ENCODE data around the gene FGF10.

The FGF10 gene

DNA sequence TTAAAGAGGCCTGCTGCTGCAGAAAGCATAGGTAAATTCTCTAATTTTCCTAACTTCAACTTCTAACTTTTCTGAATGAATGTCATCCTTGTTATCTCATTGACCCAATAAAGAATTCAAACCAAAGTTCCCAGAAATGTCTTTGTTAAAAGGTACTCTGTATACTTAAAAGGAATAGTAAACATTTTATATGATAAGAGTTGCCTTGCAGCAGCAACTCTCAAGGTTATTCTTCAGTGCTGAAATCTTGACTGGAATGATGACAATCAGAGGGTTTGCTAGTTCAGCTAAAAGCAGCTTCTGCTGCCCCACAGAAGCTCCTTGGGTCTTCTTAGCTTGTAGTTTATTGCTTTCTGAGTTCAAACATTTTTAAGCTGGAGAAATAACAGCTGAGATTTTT lies 28.3 kb downstream of the FGF10 start:
- no peak overlapping the region for H3K4me3 ChIP-seq (ENCODE audit: low read depth in 1 of 2, low read length in 1 of 2)
- no peaks in the 10 kb centered on the region for H3K36me3 ChIP-seq
- H3K9me3 ChIP-seq, result no peaks in the 10 kb centered on the region
- TF ChIP-seq, protein P1, sequence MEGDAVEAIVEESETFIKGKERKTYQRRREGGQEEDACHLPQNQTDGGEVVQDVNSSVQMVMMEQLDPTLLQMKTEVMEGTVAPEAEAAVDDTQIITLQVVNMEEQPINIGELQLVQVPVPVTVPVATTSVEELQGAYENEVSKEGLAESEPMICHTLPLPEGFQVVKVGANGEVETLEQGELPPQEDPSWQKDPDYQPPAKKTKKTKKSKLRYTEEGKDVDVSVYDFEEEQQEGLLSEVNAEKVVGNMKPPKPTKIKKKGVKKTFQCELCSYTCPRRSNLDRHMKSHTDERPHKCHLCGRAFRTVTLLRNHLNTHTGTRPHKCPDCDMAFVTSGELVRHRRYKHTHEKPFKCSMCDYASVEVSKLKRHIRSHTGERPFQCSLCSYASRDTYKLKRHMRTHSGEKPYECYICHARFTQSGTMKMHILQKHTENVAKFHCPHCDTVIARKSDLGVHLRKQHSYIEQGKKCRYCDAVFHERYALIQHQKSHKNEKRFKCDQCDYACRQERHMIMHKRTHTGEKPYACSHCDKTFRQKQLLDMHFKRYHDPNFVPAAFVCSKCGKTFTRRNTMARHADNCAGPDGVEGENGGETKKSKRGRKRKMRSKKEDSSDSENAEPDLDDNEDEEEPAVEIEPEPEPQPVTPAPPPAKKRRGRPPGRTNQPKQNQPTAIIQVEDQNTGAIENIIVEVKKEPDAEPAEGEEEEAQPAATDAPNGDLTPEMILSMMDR (IDR thresholded peaks at IDR 0.05), result no peak
- H3K27me3 ChIP-seq, result no peaks in the 10 kb centered on the region
- no peak overlapping the region for H3K27ac ChIP-seq
- H3K4me1 ChIP-seq (ENCODE audit: control insufficient read depth in 1 of 2, insufficient read depth in 1 of 2, low read depth in 1 of 2, low read length in 1 of 2), result no peaks in the 10 kb centered on the region

DNA sequence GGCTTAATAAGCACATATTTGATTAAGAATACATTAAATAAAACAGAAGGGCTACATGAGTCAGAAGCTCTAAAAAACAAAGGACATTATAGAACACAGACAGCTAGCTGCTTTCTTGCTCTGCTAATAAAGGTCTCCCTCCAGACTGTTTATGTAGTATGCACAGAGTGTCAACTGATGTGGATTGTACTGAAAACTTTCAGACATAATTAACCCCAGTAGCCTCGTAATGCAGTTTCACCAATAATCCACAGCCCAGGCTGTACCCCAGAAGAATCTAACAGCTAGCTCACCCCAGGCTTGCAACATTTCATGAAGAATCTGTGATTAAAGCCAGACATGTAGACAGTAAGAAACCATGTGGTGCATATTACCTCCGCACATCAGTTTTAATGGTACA lies 30.8 kb downstream of the FGF10 start:
- no peak overlapping the region for H3K4me3 ChIP-seq (ENCODE audit: low read depth in 1 of 2, low read length in 1 of 2)
- no peaks in the 10 kb centered on the region for H3K9me3 ChIP-seq
- no peaks in the 10 kb centered on the region for H3K4me1 ChIP-seq (ENCODE audit: control insufficient read depth in 1 of 2, insufficient read depth in 1 of 2, low read depth in 1 of 2, low read length in 1 of 2)
- no peak overlapping the region for H3K27ac ChIP-seq
- H3K27me3 ChIP-seq, result no peaks in the 10 kb centered on the region
- TF ChIP-seq, protein P1 (IDR thresholded peaks at IDR 0.05), result no peak
- no peaks in the 10 kb centered on the region for H3K36me3 ChIP-seq

DNA sequence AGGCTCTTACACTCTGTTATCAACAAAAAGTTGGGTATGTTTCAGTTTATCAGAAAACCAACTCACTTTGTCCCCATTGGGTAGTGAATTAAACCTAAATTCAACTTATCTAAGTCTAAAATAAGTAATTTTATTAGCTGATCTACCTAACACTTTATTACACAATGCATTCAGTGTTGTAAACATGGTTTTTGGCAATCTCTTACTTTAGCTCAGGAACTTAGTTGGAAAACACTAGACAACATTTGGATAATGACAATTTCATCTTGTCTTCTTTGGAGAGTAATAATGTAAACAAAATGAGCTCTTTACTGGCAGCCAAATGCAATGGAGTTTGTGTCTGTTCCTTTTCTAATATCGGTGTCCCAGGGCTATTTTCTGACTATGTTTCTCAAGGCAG lies 33.0 kb downstream of the FGF10 start:
- no peaks in the 10 kb centered on the region for H3K36me3 ChIP-seq
- no peaks in the 10 kb centered on the region for H3K27me3 ChIP-seq
- H3K4me1 ChIP-seq (ENCODE audit: control insufficient read depth in 1 of 2, insufficient read depth in 1 of 2, low read depth in 1 of 2, low read length in 1 of 2), result no peaks in the 10 kb centered on the region
- H3K9me3 ChIP-seq, result no peaks in the 10 kb centered on the region
- no peak overlapping the region for H3K4me3 ChIP-seq (ENCODE audit: low read depth in 1 of 2, low read length in 1 of 2)
- TF ChIP-seq, protein P1 (IDR thresholded peaks at IDR 0.05), result no peak
- no peak overlapping the region for H3K27ac ChIP-seq

DNA sequence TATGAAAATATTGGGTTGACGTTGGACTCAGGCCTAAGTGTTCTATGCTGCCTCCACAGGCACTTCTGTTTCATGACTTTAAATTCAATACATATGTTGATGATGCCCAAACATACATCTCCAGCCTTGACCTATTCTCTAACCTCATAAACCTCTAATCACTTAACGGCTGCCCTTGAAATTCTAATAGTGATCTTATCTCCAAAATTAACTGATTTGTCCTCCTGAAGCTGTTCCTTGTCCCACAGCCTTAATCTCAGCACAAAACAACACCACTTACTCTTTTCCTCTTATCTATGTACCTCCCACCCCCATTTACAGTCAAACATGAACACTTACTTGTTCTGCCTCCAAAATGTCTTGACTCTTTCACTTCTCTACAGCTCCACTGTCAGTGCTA lies 43.3 kb downstream of the FGF10 start:
- Histone ChIP-seq H3K27me3 (no peaks in the 10 kb centered on the region), H3K36me3 (no peaks in the 10 kb centered on the region), H3K4me1 (ENCODE audit: control insufficient read depth in 1 of 2, insufficient read depth in 1 of 2, low read depth in 1 of 2, low read length in 1 of 2) (no peaks in the 10 kb centered on the region), H3K4me3 (ENCODE audit: low read depth in 1 of 2, low read length in 1 of 2) (no peak overlapping the region), H3K9me3 (no peaks in the 10 kb centered on the region), H3K27ac (no peak overlapping the region)
- TF ChIP-seq, protein P1 (IDR thresholded peaks at IDR 0.05), result no peak

DNA sequence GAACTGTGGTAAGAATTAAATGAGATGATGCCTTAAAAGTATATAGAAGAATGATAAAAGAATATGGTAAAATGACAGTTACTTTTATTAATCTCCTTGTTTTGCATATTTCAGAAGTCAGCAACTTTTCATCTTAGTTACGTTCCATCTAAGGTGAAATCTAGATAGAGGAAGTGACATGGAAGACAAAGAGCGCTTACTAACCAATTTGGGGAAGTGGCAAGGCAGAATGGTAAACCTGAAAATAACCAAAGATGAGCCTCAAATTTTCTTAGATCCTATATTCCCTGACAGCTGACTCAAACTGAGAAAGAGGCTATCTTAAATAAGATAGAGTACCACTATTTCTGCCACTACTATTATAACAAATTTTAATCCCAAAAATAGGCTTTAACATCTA lies 52.5 kb downstream of the FGF10 start:
- TF ChIP-seq, protein P1 (IDR thresholded peaks at IDR 0.05), result no peak
- Histone ChIP-seq H3K27me3 (no peaks in the 10 kb centered on the region), H3K4me3 (ENCODE audit: low read depth in 1 of 2, low read length in 1 of 2) (no peak overlapping the region), H3K9me3 (no peaks in the 10 kb centered on the region), H3K36me3 (no peaks in the 10 kb centered on the region), H3K27ac (no peak overlapping the region), H3K4me1 (ENCODE audit: control insufficient read depth in 1 of 2, insufficient read depth in 1 of 2, low read depth in 1 of 2, low read length in 1 of 2) (no peaks in the 10 kb centered on the region)

DNA sequence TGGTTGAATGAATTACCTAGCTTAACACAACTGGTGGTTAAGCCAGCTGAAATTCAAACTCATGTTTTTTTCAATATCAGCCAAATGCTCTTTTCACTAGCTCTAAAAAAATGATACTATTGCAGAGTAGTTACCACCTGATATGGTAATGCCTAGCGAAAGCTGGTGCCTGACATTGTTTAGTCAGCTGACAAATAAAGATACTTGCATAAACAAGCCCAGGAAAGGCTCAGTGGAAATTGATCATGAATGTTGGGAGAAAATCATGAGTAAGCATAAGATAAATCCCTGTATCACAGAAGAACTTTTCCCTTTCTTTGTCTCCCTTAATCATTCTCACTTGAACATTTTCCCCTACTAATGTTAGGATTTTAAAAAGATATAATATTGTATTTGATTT lies 54.6 kb downstream of the FGF10 start:
- Histone ChIP-seq H3K9me3 (no peaks in the 10 kb centered on the region), H3K4me3 (ENCODE audit: low read depth in 1 of 2, low read length in 1 of 2) (no peak overlapping the region), H3K27ac (no peak overlapping the region), H3K27me3 (no peaks in the 10 kb centered on the region), H3K36me3 (no peaks in the 10 kb centered on the region), H3K4me1 (ENCODE audit: control insufficient read depth in 1 of 2, insufficient read depth in 1 of 2, low read depth in 1 of 2, low read length in 1 of 2) (no peaks in the 10 kb centered on the region)
- TF ChIP-seq, protein P1 (IDR thresholded peaks at IDR 0.05), result no peak
